ENCODE data around the gene BOD1L1.

Gene BOD1L1

DNA sequence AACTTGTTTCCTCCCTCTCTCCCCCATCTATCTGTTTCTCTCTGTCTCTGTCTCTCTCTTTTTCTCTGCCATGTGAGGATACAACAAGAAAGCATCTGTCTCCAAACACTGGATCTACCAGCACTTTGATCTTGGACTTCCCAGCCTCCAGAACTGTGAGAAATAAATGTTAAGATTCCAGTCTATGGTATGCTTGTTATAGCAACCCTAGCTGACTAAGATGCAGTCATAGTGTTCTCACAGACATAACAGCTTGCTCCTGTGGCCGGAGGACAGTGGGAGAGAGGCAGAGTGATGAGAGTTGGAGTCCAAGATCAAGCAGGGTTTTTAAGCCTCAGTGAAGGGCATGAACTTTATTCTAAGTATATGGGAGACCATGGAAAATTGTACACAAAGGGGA is 74.4 kb downstream of the BOD1L1 start:
- DNase-seq: no peak

DNA sequence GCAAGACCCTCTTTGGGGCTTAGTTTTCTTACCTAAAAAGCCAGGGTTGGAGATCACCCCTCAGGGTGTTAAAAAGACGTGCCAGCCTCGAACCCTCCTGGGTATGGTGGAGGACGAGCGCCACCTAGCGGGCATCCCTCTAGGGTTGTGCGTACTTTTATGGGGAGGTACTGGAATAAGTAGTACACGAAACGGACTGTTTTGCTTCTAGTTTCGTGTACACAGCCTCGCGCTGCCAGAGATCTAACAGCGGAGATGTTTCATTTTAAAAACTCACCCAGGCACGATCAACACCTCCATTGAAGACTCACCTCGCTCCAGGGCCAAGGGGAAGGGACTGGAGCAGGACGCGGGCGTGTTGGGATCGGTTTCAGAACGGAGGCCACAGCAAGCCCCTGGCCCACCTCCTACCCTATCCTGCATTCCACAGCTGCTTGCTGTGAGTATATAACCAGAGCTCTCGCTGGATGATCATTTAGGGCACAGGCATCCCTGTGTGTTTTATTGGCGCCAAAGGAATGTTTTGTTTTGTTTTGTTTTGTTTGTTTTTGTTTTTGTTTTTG is 78.5 kb downstream of the BOD1L1 start:
- DNase-seq: peak; percentile 20 to 88 (median 67)

DNA sequence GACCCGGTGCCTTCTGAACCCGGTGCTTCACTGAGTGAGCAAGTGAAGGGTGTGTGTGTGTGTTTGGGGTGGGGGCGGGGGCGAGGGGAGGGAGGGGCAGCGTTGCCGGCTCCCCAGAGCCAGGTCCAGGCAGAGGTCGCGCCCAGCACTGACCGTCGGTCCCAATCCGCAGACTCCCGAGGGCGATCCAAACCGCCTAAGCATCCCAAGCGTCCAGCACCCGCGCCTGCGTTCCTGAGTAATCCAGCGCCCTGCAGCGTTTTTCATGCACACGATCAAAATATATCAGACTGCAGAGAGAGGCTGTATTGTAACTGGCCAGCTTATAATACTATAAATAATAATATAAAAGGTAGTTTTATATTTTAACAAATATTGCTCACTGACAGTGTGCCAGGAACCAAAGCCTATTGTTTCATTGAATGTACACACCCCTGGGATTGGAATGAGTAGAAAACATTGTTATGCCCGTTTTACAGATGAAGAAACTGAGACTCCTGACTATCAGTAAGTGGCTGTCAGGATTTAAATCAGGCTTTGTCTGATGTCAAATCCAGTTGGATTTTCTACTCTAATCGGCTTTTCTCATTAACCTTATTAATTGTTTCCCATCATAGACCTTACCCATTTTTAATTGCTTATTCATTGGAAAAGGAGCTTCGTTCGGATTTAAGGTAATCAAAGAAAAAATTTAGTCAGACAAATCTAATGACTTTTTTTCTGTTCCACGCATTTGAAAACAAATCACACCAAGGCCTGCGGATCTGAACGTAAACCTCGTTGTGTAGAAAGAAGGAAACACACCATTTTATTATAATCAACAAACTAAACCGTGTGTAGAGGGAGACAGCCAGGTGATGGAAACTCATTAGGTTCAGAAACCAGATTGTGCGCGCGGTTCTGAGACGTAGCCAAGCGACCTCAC is 79.2 kb downstream of the BOD1L1 start:
- no peak for DNase-seq

- DNase-seq: peak in 1 of 4 experiments; percentile 8
These were observed 80.0 kb downstream of the BOD1L1 start for GRCh38 chr4:13547485-13548041.

DNA sequence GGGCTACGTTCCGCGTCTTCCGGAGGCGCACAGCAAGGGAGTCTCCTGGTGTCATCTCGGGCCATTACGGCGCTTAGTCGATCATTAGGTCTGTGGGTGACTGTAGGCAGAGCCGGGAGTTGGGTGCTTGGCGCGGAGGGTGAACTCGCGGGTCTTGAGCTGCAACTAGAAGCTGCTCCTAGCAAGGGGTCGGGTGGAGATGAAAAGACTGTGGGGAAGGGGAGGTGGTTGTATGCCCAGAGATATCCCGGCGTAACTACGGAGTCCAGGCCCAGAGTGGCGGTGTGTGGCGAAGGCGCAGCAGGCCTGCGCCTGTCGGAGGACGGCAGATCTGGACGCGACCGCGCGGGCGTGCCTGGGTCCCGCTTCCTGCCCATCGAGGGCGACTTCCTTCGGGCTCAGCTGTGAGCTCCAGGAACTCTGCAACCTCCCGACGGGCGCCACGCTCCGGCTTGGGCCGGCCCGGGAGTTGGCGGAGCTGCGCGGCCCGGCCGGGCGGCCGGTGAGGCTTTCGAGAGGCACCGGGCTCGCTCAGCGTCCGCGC is 80.5 kb downstream of the BOD1L1 start:
- DNase-seq: no peak

- DNase-seq: no peak
These were observed 81.2 kb downstream of the BOD1L1 start for GRCh38 chr4:13546142-13546940.

DNA sequence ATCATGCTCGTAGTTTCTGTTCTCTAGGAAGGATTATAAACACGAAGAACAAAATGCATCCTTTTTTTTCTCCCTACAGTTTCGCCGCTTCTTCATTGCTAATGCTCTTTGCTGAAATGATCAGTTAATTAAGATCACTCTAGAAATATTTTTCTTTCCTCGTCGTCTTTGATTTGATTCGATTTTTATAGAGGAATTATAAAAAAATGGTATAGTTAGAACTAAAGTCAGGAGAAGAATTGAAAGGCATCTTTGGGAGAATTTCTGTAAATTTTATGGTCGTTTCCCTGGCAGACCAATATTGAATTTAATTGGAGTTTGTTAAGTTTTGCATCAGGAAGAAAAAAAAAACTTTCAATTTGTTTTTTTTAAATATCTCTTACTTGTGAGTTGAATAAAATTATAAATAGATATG is 82.1 kb downstream of the BOD1L1 start:
- DNase-seq: no peak

- no peak for DNase-seq
These were observed 82.7 kb downstream of the BOD1L1 start for GRCh38 chr4:13544606-13545393.

GRCh38 chr4:13543839-13544605 is 83.5 kb downstream of the BOD1L1 start, which contains the start of gene NKX3-2:
NKX3-2 (minus strand) TSS chr4:13544508; CDS start chr4:13544414, 94 bp downstream.
- DNase-seq: no peak

GRCh38 chr4:13543032-13543838 is 84.3 kb downstream of the BOD1L1 start:
- no peak for DNase-seq

DNA sequence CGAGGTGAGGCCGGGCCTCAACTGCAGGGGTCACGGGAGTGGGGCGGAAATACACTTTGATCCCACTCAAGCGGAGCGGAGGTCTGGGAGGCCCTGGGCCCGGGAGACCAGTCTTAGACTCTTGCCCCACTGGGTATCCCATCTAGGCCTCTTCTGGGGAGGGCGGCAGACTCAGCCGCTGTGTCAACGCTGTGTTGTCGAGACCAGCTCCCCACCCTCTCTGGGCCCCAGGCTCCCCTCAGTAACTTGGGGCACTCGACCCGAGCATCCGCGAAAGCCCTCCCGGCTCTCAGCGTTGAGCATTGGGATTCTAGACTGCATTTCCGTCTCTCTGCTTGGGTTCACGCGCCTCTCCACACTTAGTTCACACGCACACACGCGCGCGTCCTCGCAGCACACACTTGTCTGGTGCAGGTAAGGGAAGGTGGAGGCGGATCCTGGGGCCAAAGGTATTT is 84.9 kb downstream of the BOD1L1 start:
- no peak for DNase-seq

DNA sequence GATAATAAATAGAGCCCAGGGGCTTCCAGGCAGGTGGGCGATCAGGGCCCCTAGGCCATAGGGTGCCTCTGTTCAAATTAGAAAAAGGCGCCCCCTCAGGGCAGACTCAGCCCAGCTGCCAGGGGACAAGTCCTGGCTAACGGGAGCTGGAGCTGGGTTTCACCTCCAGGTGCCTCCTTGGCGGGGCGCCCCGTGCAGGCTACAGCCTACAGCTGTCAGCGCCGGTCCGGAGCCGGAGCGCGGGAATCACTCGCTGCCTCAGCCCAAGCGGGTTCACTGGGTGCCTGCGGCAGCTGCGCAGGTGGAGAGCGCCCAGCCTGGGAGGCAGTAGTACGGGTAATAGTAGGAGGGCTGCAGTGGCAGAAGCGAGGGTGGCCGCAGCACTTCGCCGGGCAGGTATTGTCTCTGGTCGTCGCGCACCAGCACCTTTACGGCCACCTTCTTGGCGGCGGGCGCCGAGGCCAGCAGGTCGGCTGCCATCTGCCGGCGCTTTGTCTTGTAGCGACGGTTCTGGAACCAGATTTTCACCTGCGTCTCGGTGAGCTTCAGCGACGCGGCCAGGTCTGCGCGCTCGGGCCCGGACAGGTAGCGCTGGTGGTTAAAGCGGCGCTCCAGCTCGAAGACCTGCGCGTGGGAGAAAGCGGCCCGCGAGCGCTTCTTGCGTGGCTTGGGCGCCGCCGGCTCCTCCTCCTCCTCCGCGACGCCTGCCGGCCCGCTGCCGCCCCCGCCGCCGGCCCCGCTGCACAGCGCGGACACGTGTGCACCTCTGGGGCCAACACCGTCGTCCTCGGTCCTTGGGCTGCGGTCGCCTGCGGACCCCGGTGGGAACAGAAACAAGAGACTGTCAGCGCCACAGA is 85.6 kb downstream of the BOD1L1 start:
- peak in 1 of 4 experiments; percentile 14 for DNase-seq

DNA sequence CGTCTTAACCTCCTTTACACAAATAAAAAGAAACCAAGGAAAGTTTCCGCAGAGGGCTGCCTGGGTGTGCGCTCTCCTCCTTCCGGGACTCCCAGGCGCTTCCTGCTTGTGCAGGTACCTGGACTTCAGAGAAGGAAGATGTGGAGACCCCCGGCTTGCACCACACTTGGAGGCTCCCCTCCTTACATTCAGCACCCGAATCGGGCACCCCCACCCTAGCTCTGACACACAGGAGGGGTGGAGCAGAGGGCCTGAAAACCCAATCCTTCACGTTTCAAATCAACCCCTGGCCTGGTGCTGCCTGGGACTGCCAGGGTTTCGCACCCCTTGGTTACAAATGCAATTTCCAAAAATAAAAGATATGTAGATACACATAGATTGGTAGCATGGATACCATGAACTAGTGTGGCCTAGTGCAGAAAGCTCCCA is 86.3 kb downstream of the BOD1L1 start:
- DNase-seq: no peak

GRCh38 chr4:13540446-13541175 is 86.9 kb downstream of the BOD1L1 start:
- no peak for DNase-seq

- no peak for DNase-seq
These were observed 87.7 kb downstream of the BOD1L1 start for GRCh38 chr4:13539619-13540445.

DNA sequence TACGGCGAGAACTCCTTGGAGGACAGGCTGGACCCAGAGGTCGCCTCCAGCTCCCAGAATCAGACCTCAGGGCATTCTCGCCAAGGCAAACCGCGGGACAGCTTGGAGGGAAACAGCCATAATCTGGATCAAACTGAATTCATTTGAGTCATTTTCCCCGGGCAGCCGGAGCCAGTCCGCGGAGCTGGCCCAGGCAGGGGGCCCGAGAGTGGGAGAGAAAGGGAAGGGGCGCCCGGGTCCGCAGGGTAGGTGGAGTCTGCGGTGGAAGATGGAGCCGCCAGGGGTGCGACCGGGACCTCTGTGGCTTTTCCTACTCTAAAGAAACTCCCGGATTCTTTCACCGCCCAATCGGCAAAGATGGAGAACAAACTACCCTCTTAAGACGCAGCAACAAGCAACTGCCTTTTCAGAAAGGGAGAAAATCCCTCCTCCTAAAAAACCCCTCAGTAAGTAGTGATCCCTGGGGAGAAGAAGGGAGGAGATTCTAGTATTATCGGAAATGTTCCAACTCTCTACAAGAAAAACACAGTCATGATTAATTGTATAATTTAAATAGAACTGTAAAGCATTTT is 88.4 kb downstream of the BOD1L1 start:
- no peak for DNase-seq

- no peak for DNase-seq
These were observed 89.0 kb downstream of the BOD1L1 start for GRCh38 chr4:13538427-13538973.
